Iris pigment epithelial cell (primary cell): Measurements from ENCODE around the gene KCNK4.
A peak's percentile ranks its signal among the peaks of the same experiment; 100 is the strongest.
"Not testable (repeated sequence)": the region's sequence is repeated elsewhere in the genome, so short reads cannot be mapped to it uniquely, and the experiment has no call there.

Experiments used
- DNase-seq: peaks from one replicate; pipeline ENCODE4 v3.0.0-alpha.2; 2011; ENCODE audit warnings: low read depth

KCNK4 gene

DNA sequence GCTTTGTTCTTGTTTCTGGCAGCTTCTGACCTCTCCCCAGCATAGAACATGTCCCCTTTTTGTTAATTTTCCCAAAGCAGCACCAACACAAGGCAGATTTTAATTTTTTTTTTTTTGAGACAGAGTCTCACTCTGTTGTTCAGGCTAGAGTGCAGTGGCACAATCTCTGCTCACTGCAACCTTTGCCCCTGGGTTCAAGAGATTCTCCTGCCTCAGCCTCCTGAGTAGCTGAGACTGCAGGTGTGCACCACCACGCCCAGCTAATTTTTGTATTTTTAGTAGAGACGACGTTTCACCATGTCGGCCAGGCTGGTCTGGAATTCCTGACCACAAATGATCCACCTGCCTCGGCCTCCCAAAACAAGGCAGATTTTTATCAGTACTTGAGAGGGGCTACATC, 16.7 kb downstream of the KCNK4 start:
- not testable (repeated sequence) for DNase-seq

DNA sequence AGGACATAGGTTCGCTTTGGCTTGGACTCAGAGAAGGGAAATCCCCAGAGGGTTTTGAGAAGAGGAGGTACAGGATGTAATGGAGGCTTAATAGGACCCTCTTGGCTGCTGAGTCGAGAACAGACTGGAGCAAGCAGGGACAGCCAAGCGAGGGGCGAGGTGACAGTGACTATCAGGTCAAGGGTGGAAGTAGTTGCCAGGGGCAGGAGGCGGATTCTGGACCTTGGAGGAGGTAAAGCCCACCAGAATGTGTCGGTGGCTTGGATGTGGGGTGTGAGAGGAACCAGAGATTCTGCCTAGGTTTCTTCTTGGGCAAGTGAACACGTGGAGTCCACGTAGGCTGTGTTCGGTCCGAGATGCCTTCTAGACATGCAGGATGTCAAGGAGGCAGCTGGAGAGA, 21.8 kb downstream of the KCNK4 start:
- no peak for DNase-seq

DNA sequence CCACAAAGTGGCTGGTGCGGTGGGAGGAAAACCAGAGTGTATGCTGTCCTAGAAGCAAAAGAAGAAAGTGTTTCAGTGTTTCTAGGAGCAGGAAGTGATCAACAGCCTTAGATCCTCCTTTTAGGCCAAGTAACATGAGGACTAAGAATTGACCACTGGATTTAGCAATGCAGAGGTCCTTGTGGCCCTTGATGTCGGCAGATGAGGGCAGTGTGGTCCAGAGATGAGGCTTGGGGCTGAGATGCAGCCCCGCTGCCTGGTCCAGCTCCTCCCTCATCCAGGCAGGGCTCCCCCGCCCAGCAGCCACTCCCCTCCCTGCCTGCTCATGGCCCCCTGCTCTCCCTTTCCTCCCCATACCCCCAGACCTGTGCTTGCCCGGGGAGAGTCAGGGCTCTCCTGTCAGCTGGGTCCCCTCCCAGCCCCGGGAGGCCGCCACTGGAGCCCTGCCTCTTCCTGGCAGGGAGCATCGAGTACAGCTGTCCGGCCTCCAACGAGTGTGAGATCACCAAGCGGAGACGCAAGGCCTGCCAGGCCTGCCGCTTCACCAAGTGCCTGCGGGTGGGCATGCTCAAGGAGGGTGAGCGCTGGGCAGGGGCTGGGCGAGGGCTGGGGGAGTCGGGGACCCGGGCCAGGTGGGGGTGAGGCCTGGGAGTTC, 22.5 kb downstream of the KCNK4 start:
- DNase-seq = no peak

DNA sequence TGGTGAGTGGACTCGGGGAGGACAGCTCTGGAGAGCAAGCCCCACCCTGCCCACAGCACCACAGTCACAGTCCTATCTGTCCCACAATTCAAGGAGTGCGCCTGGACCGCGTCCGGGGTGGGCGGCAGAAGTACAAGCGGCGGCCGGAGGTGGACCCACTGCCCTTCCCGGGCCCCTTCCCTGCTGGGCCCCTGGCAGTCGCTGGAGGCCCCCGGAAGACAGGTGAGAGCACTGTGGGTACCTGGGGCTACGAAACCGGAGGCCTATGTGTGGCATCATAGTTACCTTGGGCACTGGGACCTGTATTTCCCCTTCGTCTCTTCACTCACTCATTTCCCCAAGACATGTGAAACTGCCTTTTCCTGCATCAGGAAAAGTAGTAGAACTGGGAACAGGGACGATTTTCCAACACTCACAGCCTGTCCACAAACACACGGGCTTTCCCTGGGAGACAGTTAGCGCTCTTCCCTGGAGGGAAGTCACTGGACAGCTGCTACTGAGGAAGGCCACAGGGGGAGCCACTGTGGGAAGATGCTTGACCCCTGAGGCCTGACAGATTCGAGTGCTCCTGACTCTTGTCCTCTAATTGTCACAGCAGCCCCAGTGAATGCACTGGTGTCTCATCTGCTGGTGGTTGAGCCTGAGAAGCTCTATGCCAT, 23.2 kb downstream of the KCNK4 start:
- DNase-seq = no peak

DNA sequence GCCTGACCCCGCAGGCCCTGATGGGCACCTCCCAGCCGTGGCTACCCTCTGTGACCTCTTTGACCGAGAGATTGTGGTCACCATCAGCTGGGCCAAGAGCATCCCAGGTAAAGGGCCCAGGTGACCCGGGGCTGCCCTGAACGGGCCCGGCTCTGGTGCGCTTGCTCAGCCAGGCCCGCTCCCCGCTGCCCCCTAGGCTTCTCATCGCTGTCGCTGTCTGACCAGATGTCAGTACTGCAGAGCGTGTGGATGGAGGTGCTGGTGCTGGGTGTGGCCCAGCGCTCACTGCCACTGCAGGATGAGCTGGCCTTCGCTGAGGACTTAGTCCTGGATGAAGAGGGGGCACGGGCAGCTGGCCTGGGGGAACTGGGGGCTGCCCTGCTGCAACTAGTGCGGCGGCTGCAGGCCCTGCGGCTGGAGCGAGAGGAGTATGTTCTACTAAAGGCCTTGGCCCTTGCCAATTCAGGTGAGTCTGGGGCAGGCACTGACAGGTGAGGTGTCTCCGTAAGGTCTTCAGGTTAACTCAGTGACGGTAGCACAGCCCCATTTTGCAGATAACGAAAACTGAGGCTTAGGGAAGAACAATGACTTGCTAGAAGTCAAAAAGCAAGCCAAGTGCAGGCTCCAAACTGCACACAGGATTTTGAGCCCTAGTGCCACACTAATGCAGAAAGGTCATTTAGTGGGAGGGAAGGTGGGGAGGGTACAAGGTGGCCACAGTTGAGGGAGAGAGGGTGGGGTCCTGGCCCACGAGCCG, 23.9 kb downstream of the KCNK4 start:
- DNase-seq = no peak

DNA sequence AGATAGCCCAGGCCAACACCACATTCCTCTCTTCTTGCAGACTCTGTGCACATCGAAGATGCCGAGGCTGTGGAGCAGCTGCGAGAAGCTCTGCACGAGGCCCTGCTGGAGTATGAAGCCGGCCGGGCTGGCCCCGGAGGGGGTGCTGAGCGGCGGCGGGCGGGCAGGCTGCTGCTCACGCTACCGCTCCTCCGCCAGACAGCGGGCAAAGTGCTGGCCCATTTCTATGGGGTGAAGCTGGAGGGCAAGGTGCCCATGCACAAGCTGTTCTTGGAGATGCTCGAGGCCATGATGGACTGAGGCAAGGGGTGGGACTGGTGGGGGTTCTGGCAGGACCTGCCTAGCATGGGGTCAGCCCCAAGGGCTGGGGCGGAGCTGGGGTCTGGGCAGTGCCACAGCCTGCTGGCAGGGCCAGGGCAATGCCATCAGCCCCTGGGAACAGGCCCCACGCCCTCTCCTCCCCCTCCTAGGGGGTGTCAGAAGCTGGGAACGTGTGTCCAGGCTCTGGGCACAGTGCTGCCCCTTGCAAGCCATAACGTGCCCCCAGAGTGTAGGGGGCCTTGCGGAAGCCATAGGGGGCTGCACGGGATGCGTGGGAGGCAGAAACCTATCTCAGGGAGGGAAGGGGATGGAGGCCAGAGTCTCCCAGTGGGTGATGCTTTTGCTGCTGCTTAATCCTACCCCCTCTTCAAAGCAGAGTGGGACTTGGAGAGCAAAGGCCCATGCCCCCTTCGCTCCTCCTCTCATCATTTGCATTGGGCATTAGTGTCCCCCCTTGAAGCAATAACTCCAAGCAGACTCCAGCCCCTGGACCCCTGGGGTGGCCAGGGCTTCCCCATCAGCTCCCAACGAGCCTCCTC, 24.8 kb downstream of the KCNK4 start:
- not testable (repeated sequence) for DNase-seq

DNA sequence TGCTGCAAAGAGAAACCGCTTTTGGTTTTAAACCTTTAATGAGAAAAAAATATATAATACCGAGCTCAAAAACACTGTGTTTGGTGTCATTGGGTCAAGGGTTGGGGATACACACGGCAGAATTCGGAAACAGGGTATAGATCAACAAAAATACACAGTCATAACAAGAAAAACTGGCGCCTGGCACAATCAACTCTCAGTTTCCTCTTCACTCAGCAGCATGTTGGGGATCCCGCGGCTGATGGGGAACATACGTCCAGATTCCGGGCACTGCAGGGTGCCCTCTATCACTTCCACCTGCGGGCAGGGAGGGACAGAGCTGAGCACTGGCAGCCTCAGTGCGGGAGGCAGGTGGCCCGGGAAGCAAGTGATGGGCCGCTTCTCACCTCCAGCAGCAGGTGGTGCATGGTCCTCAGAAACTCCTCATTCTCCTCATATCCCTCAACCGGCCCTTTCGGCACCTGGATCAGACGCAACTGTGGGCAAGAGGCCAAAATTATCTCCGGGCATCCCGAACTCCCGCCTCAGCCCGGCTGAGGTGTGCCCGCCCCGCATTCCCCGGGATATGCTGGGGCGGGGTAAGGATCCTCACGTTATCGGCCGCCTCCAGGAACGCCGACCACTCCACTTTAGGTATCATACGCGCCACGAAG, 25.7 kb downstream of the KCNK4 start:
- DNase-seq = no peak

DNA sequence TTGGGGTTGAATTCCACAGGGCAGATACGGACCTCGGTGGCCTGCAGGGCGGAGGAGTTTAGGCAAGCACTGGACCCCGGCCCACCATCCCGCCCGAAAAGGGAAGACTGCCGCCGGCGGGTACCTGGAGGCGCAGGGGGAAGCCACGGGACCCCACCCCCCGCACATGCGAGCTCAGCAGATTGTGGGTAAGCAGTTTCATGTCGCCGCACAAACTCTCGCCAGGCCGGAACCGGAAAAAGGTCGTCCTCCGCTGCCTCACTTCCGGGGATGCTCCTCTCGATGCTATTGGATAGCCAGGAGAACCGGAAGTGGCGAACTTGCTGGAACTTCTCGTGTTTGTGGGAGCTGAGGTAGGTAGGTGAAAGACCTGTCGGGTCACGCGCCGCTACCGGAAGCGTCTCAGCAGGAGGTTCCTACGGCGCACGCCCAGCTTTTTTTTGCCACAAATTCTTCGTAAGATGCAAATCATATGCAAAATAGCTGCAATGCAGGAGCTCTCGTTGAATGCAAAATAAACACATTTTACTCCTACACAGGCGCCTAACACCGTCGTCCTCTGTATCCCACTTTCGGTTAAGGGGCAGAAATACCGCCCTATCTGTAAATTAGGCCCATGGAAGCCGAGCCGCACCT, 26.3 kb downstream of the KCNK4 start, which contains the start of gene TRMT112:
TSS of gene TRMT112 (minus strand) at position 235 of the 636 bp plus-strand sequence. CDS start at position 202, 33 bp downstream.
- DNase-seq = peak; percentile 98

DNA sequence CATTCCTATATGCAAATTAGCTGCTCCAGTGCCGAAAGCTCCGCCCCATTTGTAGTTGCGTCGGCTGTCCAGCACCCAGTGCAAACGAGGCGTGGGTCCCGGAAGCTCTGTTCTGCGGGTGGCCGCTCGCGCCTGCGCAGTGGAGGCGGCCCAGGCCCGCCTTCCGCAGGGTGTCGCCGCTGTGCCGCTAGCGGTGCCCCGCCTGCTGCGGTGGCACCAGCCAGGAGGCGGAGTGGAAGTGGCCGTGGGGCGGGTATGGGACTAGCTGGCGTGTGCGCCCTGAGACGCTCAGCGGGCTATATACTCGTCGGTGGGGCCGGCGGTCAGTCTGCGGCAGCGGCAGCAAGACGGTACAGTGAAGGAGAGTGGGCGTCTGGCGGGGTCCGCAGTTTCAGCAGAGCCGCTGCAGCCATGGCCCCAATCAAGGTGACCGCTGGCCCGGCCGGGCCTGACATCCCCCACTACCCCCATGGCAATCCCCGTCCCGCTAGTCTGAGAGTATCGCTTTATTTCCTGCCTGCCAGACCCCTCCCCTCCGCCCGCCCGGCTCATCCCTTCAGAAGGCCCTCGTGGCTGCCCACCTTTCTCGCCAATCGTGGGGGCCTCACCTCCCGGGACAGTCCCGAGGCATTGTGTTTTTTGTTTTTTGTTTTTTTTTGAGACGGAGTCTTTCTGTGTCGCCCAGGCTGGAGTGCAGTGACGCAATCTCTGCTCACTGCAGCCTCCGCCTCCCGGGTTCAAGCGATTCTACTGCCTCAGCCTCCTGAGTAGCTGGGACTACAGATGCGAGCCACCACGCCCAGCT, 27.1 kb downstream of the KCNK4 start, which contains the start of gene PRDX5:
TSS of gene PRDX5 (plus strand) at position 161 of the 805 bp plus-strand sequence. CDS start at position 256, 95 bp downstream.
- peak; percentile 94 for DNase-seq

DNA sequence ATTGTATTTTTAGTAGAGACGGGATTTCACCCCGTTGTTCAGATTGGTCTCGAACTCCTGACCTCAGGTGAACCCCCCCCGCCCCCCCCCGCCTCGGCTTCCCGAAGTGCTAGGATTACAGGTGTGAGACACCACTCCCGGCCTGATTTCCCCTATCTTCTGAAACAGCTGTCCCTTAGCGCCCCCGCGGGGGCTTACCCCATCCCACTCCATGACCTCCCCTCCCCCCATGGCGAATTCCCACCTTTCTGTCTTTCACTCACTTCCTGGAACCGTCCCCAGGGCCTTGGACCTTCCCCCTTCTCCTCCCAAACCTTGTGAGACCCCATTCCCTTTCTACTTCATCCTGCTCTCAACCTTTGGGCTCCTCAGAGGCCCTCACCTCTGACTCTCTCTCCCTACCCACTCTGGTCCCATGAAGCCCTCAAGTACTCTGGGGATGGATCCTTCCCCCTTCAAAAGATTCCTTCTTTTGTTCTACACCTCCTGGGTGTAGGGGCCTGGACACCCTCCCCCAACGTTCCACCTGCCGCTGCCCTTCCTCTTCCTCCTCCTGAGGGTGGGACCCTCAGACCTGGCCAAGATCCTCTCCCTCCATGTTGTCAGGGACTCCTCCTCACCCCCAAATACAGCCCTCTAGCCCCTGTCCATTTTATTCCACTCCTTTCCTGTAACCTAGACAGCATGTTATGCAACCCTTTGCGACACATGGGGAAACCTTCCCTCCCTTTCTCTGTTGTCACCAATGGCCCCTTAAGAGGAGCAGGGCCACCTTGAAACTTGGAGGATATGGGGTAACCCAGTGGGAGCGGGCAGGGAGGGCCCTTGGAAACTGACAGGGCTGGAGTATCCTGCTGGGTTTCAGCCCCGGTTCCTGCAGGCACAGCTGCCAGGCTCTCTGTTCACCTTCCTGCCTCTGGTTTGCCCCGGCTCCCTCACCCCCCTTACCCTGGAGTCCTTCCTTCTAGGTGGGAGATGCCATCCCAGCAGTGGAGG, 28.0 kb downstream of the KCNK4 start:
- no peak for DNase-seq

DNA sequence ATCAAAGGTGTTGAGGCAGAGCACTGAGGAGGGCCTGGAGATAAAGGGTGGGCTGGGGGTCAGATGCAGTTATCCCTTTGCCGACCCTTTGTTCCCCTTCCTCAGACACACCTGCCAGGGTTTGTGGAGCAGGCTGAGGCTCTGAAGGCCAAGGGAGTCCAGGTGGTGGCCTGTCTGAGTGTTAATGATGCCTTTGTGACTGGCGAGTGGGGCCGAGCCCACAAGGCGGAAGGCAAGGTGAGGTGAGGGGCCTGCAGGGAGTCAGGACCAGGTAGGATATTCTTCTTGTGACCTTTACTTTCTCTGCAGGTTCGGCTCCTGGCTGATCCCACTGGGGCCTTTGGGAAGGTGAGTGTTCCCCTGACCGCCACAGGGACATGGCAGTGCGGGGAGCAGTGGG, 29.5 kb downstream of the KCNK4 start:
- DNase-seq = no peak

DNA sequence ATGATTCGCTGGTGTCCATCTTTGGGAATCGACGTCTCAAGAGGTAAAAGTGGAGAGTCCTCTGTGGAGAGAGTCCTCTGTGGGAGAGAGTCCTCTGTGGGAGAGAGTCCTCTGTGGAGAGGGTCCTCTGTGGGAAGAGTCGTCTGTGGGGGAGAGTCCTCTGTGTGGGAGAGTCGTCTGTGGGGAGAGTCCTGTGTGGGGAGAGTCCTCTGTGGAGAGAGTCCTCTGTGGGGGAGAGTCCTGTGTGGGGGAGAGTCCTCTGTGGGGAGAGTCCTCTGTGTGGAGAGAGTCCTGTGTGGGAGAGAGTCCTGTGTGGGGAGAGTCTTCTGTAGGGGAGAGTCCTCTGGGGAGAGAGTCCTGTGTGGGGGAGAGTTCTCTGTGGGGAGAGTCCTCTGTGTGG, 29.9 kb downstream of the KCNK4 start:
- DNase-seq = no peak

DNA sequence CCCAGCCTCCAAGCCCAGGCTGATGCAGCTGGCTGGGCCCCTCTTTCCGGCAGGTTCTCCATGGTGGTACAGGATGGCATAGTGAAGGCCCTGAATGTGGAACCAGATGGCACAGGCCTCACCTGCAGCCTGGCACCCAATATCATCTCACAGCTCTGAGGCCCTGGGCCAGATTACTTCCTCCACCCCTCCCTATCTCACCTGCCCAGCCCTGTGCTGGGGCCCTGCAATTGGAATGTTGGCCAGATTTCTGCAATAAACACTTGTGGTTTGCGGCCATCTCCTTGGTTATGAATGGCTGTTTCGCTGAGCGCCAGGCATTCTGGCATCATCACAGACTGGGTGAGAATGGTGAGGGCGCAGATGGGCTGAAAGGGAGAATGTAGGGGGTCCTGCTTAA, 30.4 kb downstream of the KCNK4 start:
- DNase-seq = no peak

DNA sequence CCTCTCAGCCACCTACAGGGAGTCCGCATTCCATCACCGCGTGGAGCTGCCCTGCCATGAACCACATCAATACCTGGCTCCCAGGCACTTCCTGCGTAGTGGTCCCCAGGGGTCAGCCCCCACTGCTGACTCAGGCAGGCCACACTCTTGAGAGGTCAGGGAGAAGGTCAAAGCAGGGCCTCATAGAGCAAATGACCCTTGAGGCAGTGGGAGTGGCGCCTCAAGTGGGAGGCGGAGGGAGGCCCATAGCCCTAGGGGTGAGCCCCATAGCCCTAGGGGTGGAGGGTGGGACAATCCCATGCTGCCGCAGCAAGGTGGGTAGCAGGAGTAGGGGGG, 31.8 kb downstream of the KCNK4 start:
- no peak for DNase-seq

DNA sequence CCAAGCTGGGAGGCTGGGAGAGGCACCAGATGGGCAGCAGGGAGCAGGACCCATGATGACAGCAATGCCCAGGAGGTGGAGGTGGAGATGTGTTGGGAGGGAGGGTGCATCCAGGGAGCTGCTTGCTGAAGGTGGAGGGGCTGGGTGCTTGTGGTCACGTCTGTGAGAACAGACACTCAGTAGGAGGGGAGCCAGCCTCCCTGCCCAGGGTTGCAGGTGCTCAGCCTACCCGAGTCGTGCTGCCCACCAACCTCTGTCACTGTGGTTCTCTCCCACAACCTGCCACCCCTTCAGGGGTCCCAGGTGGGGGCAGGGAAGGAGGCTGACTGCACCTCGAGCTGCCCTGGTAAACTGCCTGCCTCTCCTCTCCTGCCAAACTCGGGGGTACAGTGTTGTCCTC, 32.3 kb downstream of the KCNK4 start:
- DNase-seq = no peak

DNA sequence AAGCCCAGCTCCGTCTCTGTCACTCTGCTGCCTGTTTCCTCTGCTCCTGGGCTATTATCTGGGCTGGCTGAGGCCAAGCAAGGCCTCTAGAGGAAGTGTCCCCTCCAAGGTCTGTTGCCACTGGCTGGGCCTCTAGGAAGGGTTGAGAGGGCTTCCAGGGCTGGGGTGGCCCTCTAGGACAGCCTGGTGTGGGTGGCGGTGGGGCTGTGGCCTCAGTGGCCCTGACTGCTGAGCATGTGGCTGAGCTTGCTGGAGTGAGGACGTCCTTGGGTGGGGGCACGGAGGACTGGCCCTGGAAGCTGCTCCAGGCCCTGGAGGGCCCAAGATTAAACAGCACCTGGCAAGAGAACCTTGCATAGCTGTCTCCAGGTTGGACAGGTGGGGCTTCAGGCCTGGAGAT, 32.9 kb downstream of the KCNK4 start:
- not testable (repeated sequence) for DNase-seq

DNA sequence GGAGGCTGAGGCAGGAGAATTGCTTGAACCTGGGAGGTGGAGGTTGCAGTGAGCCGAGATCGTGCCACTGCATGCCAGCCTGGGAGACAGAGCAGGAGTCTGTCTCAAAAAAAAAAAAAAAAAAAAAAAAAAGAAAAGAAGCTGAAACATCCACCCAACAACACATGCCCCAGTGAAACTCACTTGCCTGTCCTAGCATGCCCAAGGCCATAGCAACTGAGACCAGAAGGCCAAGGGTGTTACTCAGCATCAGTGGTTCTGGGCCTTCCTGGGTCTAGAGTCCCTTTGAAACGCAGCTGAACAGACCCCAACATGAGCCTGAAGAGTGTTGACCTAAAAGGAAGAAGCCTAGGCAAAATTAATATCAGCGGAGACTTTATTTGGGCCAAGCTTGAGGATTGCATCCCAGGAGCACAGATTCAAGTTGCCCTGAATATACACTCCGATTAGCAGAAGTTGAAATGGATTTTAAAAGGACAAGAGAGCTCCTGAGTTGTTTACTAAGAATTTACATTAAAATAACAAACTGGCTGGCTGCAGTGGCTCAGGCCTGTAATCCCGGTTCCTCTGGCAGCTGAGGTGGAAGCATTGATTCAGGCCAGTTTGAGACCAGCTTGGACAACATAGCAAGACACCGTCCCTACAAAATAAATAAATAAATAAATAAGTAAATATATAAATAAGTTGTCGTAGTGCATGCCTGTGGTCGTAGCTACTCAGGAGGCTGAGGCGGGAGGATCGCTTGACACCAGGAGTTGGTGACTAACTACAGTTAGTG, 33.8 kb downstream of the KCNK4 start:
- no peak for DNase-seq

DNA sequence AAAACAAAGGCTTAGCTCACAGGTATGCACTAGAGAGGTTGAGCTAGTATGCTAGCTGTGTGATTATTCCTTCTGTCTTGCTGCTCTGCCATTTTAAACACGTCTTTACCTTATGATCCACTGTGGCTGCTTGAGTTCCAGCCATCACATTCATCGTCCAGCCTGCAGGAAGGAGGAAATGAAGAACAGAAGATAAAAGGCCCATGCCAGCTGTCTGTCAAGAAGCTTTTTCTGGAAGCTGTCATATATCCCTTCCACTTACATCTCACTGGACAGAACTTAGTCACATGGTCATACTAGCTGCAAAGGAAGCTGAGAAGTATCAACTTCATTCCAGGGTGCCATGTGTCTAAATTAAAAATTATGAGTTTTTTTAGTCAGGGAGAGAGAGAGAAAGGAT, 36.3 kb downstream of the KCNK4 start:
- DNase-seq = no peak
